Sigmoid colon (tissue), 7 donors: ENCODE results near the gene WHRN. TPM values are rescaled to one million over a fixed set of nuclear protein-coding genes. Genes with fewer than 3 reads are reported as not detected.

Experiments used
- DNase-seq: peaks from one replicate; pipeline ENCODE4 v3.0.0-alpha.2; 2019
- H3K27ac ChIP-seq, 4 donors: fragments of 200-600 bp; sonication (generic); one replicate each; pipeline ENCODE4 v1.5.1; 2016 to 2019; ENCODE audit warnings: mild to moderate bottlenecking in 1 of 4
- H3K27me3 ChIP-seq, 3 donors: fragments of 200-600 bp; sonication (generic); one replicate each; pipeline ENCODE4 v1.5.1; 2019; ENCODE audit warnings: mild to moderate bottlenecking in 1 of 3
- H3K36me3 ChIP-seq, 4 donors: fragments of 200-600 bp; sonication (generic); one replicate each; pipeline ENCODE4 v1.5.1; 2016 to 2019
- H3K4me1 ChIP-seq, 4 donors: fragments of 200-600 bp; sonication (generic); one replicate each; pipeline ENCODE4 v1.5.1; 2017 to 2019
- H3K4me3 ChIP-seq, 4 donors: fragments of 200-600 bp; sonication (generic); one replicate each; pipeline ENCODE4 v1.5.1; 2017 to 2019; ENCODE audit warnings: mild to moderate bottlenecking in 2 of 4, moderate library complexity in 1 of 4
- H3K9me3 ChIP-seq, 4 donors: fragments of 200-600 bp in 3 of 4; sonication (generic) in 3 of 4; one replicate each; pipeline versions ENCODE4 v1.5.1 to v1.6.1; 2013 to 2019
- EP300 ChIP-seq, 4 donors: sonication (generic); formaldehyde crosslinking; IDR thresholded peaks; one replicate each; pipeline ENCODE4 v1.6.1; 2017; ENCODE audit warnings: antibody characterized with exemption in 4 of 4
- POLR2A ChIP-seq, 2 donors: fragments of 450-650 bp; IDR thresholded peaks; one replicate each; pipeline ENCODE4 v1.6.1; 2016; ENCODE audit warnings: antibody characterized with exemption in 2 of 2, mild to moderate bottlenecking in 2 of 2, moderate library complexity in 2 of 2
- POLR2AphosphoS5 ChIP-seq, 4 donors: sonication (generic); formaldehyde crosslinking; IDR thresholded peaks; one replicate each; pipeline ENCODE4 v1.6.1; 2017; ENCODE audit warnings: antibody characterized with exemption in 4 of 4
- WGBS, 2 donors: extraction: QIAGEN DNeasy Blood & Tissue Kit; methylation state at CpG; one replicate each; pipeline ENCODE4 v1.1.7; 2013; 5-methylcytosine and 5-hydroxymethylcytosine counted together
- intact Hi-C: fragments of 100-400 bp; cut with DNase I; formaldehyde crosslinking; loops from one replicate; pipeline ENCODE4 v1.15.1; 2023
- polyA plus RNA-seq, 3 donors: library from polyadenylated mRNA; stranded (reverse); fragments of 200-250 nt; gene quantifications; one replicate each; pipeline ENCODE4 v1.2.3, GENCODE V29; 2013
- total RNA-seq, 4 donors: library from RNA; depleted of rRNA; stranded (reverse); fragments of >200 nt; gene quantifications; one replicate each; pipeline ENCODE4 v1.1.0, GENCODE V29; 2016
- TF ChIP-seq, protein P1 (sequence below), 4 experiments: fragments of 450-650 bp in 3 of 4; fragments of 200-600 bp in 1 of 4; IDR thresholded peaks; one replicate each; pipeline ENCODE4 v1.5.1; 2016 to 2019; ENCODE audit warnings: antibody characterized with exemption in 4 of 4, mild to moderate bottlenecking in 3 of 4, moderate library complexity in 2 of 4
- donor health status: healthy with polysubstance abuse.
- donor health status: Bipolar disorder and iron deficiency.
- donor health status: healthy.

WHRN gene
- total and polyA plus RNA-seq, 7 donors = 0.60 to 7.8 (median 5.4) TPM

DNA sequence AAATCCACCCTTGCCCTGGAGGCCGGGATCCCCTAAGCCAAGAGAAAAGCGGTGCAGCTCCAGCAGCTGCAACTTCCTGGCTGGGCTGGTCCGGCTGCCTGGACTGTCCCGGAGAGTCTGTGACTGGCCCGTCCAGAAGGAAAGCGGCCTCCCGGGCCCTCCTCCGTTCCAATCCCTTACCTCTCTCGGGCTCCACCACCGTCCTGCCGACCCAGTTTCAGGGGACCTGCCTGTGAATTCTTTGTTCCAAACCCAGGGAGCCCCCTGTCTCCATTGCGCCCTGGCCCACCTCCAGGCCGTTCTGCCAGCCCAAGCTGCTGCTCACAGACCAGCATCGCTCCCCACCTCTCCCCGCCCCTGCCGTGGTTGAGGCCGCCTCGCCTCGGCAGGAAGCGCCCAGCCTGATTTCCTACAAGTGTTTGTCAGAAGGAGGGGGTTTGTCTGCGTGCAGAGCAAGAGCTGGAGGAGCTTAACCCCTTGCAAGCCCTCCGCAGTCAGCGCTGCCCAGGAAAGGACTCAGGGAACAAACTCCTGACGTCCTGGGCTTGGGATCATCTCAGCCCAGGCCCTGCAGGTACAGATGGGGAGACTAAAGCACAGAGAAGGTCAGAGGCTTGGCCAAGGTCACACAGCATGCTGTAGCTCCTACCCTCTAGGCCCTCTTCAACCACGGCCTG is 117.5 kb downstream of the WHRN start, which contains the start of gene AKNA:
Gene AKNA, minus strand, starts transcription at position 303 of the 677 bp plus-strand sequence. CDS start 6,649 bp downstream, outside the sequence.
- DNase-seq = peak; percentile 92
- intact Hi-C loops = loop anchor here (2.0 kb wide), 1 partner anchor 39 kb away; no protein-coding TSS in a partner anchor
- 7 to 24% methylated on average over 25 of the region's 25 CpGs for WGBS, 2 donors

DNA sequence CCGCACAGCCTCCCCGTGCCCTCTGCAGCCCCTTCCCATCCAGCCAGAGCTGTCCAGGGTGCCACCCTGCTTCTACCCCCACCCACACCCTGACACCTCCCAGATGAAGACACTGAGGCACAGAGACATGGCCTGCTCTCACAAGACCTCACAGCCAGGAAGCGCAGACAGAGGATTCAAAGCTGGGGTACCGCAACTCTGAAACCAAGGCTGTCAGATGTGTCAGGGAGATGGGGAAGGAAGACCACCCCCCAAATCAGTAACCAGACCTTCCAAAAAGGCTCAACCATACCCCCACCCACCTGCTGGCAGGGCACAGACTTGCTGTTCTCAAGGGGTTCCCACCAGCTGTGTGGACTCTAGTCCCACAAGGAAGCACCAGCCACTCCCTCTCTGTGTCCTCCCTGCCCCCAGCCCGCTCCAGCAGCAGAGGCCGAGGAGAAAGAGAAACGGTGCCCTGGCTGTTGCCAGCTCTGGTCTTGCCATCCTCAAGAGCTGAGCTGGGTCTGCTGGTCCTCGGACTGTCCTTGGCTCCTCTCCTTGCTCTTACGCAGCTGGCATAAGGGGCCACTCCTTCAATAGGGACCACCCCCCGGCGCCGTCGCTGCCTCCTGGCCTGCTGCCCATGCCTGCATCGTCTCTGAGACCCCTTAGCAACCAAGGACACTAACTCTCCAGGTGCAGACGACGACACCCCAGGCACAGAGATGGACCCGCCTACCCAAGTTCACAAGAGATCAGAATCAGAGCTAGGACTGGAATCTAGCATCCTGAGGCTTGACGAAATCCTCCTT is 118.2 kb downstream of the WHRN start:
- intact Hi-C loops = no loop called here
- Histone ChIP-seq H3K27ac (peak overlapping the region; percentile 84 to 91 (median 88)), H3K9me3 (no peaks in the 10 kb centered on the region), H3K36me3 (no peaks in the 10 kb centered on the region), H3K27me3 (no peaks in the 10 kb centered on the region), H3K4me1 (peaks cover 0 to 66% (median 49%) of the 10 kb centered on the region in 4 donors), H3K4me3 (peak overlapping the region; percentile 49 to 64 (median 61))
- TF ChIP-seq POLR2AphosphoS5 (IDR thresholded peaks at IDR 0.05) (no peak), EP300 (IDR thresholded peaks at IDR 0.05) (no peak), POLR2A (IDR thresholded peaks at IDR 0.05) (no peak)
- 8 to 24% methylated on average over 18 of the region's 18 CpGs for WGBS, 2 donors
- DNase-seq = peak; percentile 81

More for the DNA sequence above, 117.5 kb downstream of the WHRN start, which contains the start of gene AKNA:
- Histone ChIP-seq H3K27ac (peak within 1 kb of the TSS; percentile 84 to 91 (median 88)), H3K4me3 (peak within 1 kb of the TSS; percentile 49 to 64 (median 61)), H3K36me3 (no peaks in the 10 kb centered on the region), H3K4me1 (peaks cover 0 to 66% (median 51%) of the 10 kb centered on the region in 4 donors), H3K9me3 (no peaks in the 10 kb centered on the region), H3K27me3 (no peaks in the 10 kb centered on the region)
- TF ChIP-seq POLR2A (IDR thresholded peaks at IDR 0.05) (peak; percentile 81 to 83), POLR2AphosphoS5 (IDR thresholded peaks at IDR 0.05) (peak; percentile 86 to 95 (median 92))
- TF ChIP-seq, protein P1, sequence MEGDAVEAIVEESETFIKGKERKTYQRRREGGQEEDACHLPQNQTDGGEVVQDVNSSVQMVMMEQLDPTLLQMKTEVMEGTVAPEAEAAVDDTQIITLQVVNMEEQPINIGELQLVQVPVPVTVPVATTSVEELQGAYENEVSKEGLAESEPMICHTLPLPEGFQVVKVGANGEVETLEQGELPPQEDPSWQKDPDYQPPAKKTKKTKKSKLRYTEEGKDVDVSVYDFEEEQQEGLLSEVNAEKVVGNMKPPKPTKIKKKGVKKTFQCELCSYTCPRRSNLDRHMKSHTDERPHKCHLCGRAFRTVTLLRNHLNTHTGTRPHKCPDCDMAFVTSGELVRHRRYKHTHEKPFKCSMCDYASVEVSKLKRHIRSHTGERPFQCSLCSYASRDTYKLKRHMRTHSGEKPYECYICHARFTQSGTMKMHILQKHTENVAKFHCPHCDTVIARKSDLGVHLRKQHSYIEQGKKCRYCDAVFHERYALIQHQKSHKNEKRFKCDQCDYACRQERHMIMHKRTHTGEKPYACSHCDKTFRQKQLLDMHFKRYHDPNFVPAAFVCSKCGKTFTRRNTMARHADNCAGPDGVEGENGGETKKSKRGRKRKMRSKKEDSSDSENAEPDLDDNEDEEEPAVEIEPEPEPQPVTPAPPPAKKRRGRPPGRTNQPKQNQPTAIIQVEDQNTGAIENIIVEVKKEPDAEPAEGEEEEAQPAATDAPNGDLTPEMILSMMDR (IDR thresholded peaks at IDR 0.05) = no peak

DNA sequence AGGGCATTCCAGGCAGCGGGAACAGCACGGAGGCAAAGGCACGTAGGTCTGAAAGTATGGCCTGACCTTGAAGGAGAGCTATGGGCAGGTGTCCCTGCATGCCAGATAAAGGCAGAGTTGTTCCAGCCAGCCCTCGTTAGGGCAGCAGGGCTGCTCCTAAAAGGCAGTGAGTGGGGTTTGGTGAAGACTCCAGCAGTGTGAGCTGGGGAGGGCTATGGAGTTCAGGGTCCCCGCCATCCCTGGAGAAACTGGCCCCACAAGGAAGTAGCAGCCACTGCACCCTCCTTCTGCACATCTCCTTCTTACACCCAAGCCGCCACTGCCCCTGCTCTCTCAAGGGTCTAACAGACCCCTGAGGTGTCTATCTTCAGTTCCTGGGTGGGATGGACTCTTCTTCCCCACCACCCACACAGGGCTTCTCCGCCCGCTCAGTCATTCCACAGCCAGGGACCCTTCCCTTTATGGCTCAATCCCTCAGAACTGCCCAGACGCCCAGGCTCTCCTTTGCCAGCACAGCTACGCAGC is 118.8 kb downstream of the WHRN start:
- 25 to 49% methylated on average over 10 of the region's 10 CpGs for WGBS, 2 donors
- Histone ChIP-seq H3K4me3 (peak overlapping the region; percentile 49 to 64 (median 61)), H3K27me3 (no peaks in the 10 kb centered on the region), H3K4me1 (peaks cover 0 to 68% (median 49%) of the 10 kb centered on the region in 4 donors), H3K9me3 (no peaks in the 10 kb centered on the region), H3K27ac (peak overlapping the region; percentile 84 to 91 (median 88)), H3K36me3 (no peaks in the 10 kb centered on the region)
- intact Hi-C loops = no loop called here
- DNase-seq = no peak
- TF ChIP-seq EP300 (IDR thresholded peaks at IDR 0.05) (no peak), POLR2AphosphoS5 (IDR thresholded peaks at IDR 0.05) (no peak), POLR2A (IDR thresholded peaks at IDR 0.05) (no peak)
- TF ChIP-seq, protein P1 (IDR thresholded peaks at IDR 0.05) = no peak

DNA sequence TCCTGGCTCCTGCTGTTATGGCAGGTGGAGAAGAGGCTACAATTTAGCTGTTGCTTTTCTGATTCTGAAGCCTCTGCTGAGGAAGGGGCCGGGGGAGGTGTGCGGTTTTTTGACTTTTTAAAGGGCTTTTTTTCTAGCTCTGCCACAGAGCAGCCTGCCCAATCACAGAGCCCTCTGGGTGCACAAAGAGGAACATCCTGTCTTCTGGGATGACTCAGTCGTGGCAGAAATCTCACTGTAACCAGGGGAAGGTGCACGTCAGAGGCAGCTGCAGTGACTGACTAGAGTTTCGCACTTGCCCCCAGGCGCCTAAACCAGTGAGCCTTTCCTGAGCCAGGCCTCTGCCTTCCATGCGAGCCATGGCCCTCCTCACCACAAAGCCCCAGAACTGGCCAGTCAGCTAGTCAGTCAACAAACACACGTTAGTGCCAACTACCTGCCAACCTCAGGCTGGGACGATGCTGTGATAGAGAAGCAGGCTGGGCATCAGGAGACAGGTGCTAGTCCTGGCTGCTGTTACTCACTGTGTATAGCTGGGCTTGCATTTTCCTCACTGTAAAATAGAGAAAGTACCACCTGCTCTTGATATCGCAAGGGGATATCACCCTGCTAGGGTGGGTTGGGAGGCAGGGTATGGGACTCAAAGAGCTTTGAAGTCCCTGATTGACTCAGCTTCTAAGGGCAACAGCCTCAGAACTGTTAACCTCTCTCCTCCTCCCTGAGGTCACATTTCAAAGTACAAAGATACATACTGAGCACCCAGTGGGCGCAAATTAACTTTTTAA is 119.7 kb downstream of the WHRN start:
- intact Hi-C loops = no loop called here
- 39 to 74% methylated on average over 11 of the region's 11 CpGs for WGBS, 2 donors
- peaks cover 0 to 68% (median 49%) of the 10 kb centered on the region in 4 donors for H3K4me1 ChIP-seq
- TF ChIP-seq POLR2A (IDR thresholded peaks at IDR 0.05) (peak in 1 of 2 donors; percentile 23), EP300 (IDR thresholded peaks at IDR 0.05) (no peak), POLR2AphosphoS5 (IDR thresholded peaks at IDR 0.05) (peak; percentile 60 to 79 (median 72))
- TF ChIP-seq, protein P1 (IDR thresholded peaks at IDR 0.05) = no peak
- peaks cover 0 to 8% (median 3%) of the 10 kb centered on the region in 4 donors for H3K36me3 ChIP-seq
- H3K4me3 ChIP-seq = peak overlapping the region in 3 of 4 donors; percentile 14 to 64 (median 60)
- peak; percentile 89 for DNase-seq
- H3K9me3 ChIP-seq = no peaks in the 10 kb centered on the region
- H3K27ac ChIP-seq = peak overlapping the region; percentile 84 to 91 (median 88)
- no peaks in the 10 kb centered on the region for H3K27me3 ChIP-seq
